ENCODE results near the gene HABP2. TPM values are rescaled to one million over a fixed set of nuclear protein-coding genes. Genes with fewer than 3 reads are reported as not detected.

HABP2 gene
- polyA plus RNA-seq, 3 donors = 0.09 to 5.2 TPM; not detected in 1

Other genes with a start within 250 kb of the HABP2 start
- gene NRAP, start 111.0 kb downstream of the HABP2 start, polyA plus RNA-seq = under 1 TPM; 0.04 to 0.22 (median 0.07) TPM
- 10 to 100 TPM; 15.8 to 25.8 (median 16.3) TPM for gene CASP7, start 126.9 kb downstream of the HABP2 start, polyA plus RNA-seq
- gene PLEKHS1, start 198.6 kb downstream of the HABP2 start, polyA plus RNA-seq = 1 to 10 TPM in 1 of 3 donors, under 1 TPM in 1, not detected in 1; 0.01 to 4.2 TPM